ENCODE results near the gene SLC35F5.
"Not testable (repeated sequence)": the region's sequence is repeated elsewhere in the genome, so short reads cannot be mapped to it uniquely, and the experiment has no call there.

SLC35F5 gene

DNA sequence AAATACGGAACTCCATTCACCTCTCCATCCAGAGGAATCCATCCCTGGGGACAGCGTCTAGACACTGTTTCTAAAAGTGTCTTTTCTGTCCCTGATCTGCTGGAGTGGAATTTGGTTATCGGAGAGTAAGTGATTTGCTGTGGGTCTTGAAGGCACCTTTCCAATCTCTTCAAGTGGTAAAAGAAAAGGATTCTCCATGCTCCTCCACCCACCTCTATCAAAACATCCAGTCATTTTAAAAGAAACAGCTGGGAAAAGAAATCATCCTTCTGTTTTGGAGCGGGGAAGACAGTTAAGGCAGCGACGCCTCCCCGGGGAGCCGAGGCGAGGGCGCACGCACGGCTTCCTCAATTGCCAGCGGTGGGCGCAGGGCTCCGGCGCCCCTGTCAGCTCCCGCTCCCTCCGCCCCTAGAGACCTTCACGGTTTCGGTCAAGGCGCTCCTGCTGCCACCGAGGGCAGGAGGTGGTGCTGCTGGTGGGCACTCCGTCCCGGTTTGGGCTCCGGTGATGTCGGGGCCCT lies 547 bp downstream of the SLC35F5 start:
- peak; percentile 54 to 69 for DNase-seq

DNA sequence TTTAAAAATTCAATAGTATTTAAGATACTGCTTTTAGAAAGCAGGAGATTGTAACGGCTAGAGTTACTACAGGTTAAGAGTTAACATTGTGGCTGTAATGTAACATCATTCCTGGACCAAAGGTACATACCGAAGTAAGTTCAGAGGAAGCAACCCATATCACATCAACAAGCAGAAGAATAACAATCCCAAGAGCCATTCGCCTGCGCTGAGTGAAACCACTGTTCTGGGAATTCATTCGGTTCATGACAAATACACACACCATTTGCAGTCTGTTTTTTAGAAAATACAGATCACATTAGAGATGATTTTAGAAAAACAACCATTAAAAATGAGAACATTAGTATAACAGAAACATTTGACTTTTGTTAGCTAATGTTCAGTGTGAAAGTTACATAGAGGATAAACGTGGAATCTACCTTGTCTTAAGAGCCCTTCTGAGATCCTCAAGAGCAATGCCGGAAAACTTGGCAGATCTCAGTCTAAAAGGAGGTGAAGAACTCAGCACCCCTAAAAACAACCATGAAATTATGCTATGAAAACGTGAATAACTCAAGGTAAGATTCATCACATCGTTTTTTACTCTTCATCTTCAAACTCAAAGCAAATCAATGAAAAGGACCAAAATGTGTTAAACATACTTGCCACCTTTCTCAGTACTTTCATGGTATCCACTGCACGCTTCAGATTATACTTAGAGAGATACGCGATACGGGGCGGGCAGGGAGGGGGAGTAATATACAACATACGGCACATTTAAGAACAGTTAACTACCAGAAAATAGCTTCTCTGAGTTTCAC lies 1.2 kb downstream of the SLC35F5 start:
- DNase-seq, result peak in 1 of 2 experiments; percentile 40

DNA sequence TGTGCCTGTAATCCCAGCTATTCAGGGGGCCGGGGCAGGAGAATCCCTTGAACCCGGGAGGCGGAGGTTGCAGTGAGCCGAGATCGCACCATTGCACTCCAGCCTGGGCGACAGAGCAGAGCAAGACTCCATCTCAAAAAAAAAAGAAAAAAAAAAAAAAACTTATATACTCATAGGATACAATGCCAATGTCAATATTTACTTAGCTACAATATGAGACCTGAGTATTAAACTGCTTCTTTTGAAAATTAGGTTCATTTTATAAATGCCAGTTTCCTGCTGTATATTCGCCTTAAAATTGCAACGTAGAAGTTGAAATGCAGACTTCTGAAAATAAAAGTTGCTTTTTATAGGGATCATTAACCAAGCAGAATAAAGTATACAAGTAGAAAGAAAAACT lies 2.3 kb downstream of the SLC35F5 start:
- no peak for DNase-seq

DNA sequence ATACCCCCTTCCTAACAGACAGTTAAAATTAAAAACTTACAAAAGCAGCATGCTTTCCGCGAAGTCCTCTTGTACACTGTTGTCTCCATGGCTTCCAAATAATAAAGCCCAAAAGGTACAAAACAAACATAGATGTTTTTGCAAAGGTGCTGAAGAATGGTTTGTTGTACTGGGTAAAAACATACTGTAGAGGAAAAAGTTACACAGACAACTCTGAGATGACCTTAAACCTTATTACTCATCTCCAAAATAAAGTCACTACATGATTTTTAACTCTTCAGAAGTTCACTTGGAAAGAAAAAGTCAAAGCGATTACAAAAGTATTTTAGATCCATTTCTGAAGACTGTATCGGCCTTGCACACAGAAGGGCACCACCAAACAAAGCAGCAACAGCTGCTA lies 6.1 kb downstream of the SLC35F5 start:
- no peak for DNase-seq

DNA sequence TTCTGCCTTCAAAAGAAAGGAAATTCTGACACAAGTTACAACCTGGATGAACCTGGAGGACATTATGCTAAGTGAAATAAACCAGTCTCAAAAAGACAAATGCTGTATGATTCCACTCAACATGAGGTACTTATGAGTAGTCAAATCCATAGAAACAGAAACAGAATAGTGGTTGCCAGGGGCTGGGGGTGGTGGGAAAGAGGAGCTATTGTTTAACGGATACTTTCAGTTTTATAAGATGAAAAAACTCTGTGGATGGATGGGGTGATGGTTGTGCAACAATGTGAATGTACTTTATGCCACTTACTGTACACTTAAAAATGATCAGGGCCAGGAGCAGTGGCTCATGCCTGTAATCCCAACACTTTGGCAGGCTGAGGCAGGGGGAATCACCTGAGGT lies 15.4 kb downstream of the SLC35F5 start:
- no peak for DNase-seq

DNA sequence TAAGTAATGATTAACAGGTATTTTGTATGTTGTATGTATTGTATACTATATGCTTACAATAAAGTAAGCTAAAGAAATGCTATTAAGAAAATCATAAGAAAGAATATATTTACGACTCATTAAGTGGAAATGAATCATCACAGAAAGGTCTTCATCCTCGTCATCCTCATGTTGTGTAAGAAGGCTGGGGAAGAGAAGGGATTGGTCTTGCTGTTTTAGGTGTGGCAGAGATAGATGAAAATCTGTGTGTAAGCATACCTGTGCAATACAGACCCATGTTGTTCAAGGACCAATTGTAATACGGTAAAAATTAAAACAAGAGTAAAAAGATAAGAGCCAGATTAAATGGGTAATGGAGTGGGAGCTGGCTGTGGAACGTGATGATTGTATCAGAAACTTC lies 16.6 kb downstream of the SLC35F5 start:
- no peak for DNase-seq

DNA sequence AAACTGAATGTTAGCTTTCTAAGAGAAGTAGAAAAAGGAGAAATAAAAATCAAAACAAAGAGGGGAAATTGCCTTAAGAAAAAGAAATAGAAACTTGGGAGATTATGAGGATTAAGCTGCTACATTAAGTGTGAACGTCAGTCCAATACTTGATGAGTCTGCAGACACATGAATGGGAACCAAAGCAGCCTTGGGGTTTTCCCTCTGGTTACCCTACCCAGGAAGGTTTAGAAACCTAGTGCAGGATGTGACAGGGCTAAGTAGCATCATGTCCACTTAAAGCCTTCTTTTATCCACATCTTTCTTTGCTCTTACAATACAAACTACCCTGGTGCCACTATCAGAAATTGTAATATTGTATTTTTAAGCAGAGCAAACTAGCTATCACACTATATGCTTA lies 22.3 kb downstream of the SLC35F5 start:
- DNase-seq, result no peak

DNA sequence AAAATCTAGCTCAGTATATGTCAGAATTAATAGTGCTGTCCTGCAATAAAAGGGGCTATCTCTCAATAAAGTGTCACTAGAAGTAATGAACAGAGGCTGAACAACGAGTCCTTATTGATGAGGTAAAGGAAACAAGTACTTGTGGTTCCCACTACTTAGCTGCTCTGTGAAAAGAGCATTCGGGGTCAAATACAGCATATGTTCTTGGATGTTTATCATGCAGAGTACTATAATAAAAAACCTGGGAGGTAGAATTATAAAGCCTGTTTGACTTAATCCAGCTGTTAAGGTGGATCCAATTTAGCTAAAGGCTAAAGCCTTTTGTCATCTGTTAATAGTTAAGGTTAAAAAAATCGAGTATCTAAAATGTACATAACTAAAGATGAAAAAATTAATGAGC lies 32.4 kb downstream of the SLC35F5 start:
- DNase-seq, result no peak

DNA sequence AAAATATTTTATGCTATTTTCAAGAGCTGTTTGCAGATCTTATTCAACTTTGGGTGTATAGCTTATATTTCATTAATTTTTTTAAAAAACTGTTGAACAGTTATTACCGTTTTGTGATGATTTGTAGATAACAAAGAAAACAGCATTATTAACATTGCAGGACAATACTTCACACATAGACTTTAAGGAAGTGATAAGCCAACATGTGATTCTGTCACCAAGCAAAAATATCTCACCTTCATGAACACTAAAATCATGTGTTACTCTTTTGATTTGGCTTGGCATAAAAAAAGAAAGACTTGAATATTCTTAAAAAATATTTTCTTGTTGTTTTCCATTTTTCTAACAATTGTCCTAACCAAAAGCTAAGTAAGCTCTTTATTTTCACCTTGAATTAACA lies 33.0 kb downstream of the SLC35F5 start:
- no peak for DNase-seq

DNA sequence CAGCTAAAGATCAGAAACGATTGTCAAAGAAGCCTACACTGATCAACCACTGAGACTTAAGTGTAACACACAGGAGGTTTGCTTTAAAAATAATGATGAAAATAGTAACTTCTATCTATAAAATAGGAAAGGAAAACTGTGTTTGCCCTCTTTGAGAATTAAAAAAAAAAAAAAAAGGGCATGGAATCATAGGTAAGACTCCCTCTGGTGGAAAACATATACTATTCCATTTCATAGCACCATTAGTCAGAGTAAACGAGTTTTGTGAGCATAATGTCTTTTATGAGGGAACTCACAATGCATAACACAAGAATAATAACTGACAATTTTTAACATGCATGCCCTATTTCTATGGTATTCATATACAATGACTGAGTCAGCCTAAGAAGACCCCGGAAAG lies 36.3 kb downstream of the SLC35F5 start:
- peak; percentile 56 to 58 for DNase-seq

DNA sequence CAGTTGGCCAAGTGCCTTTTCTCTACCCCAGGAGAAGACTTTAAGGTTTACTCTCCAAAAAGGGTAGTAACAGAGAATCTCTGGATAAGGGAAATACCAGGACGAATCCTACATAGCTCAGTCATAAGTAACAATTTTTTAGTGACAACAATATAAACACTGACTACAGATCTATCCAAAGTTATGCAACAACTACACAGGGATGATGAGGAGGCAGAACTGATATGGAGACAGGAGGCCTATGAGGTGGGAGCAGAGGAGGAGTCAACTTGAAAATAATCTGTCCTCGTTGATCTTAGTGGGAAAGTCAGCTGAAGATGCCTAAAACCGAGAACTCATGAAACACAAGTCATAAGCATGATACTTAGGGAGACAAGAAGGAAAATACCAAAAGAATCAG lies 40.2 kb downstream of the SLC35F5 start:
- no peak for DNase-seq

DNA sequence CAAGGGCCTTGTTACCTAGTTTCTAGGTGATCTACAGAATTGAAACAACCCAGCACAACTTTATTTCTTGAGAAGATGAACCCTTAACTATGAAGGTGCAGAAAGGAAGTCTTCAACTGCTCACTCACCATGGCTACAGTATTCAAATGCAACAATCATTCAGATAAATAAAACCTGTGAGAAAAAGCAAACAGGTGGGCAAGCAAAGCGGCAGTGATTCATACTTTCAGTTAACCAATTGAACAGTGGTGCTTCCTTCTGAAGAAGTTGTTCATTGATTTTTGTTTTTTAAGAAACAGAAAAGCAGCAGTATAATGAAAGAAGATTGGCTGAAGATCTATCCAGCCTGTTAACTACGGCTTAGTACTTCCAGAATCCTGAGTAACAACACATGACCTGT lies 43.5 kb downstream of the SLC35F5 start:
- DNase-seq, result no peak

DNA sequence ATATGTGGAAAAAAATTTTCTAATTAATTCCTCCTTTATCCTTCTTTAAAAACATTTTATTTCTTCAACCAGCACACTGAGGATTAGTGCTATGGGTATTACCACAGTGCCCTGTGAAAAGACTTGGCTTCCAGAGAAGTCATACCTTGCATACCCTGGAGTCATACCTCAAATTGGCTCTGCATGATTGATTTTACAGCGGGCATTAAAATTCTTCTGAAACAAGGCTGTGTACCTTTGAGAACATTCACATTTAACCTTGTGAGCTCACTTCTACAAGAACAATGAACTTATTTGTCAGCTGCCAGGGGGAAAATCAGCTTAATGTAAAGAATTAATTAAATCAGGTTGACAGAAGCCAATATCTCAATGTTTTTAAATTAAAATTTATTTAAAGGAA lies 44.6 kb downstream of the SLC35F5 start:
- no peak for DNase-seq

DNA sequence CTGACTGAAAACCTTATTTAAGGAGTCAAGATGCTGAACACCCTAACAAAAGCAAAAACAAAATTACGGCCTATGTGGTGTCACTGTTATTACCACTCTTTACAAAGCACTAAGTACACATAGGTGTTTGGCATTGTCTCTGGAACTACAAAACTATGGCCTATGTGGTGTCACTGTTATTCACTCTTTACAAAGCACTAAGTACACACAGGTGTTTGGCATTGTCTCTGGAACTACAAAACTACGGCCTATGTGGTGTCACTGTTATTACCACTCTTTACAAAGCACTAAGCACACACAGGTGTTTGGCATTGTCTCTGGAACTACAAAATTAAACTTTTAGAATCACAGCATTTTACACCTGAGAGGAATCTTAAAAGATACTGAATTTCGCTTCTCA lies 47.4 kb downstream of the SLC35F5 start:
- no peak for DNase-seq

DNA sequence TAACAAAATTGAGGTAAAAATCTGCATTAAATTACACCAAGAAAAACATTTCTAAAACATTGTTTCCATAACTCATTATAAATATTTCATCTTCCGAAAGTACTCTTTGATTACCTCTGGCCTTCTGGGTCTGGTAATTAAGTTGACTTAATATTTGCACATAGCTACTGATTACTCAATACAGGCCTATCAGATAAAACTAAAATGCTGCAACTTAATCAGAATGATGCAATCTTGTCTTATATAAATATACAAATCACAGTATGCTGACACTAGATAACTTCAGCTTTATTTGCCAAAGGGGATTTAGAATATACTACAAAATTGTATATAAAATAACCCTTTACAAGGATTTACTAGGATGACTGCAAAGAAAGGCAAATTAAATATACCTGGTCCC lies 49.3 kb downstream of the SLC35F5 start:
- no peak for DNase-seq

DNA sequence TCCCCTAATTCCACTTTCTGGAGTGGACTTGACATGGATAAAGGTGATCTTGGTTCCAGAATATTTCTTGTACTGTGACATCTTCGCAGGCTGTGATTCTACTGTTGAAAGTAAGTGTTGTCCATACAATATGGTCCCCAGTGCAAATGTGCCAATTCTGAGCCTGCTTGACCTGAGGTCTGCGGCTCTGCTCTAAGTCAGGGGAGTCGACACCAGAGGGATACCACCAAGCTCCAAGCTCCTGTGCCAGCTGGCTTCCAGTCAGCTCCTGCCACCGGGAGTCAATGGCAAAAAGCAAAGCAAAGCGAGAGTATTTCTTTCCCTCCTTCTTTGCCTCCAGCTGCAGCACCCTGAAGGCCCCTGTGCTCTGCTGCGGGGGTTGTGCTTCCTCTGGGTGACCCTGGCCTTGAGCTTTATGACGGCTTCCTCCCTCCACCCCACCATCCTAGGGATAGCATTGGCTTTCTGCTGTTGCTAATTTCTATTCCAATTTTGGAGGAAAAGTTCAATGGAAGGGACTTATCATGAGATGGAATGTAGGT lies 50.4 kb downstream of the SLC35F5 start:
- no peak for DNase-seq

DNA sequence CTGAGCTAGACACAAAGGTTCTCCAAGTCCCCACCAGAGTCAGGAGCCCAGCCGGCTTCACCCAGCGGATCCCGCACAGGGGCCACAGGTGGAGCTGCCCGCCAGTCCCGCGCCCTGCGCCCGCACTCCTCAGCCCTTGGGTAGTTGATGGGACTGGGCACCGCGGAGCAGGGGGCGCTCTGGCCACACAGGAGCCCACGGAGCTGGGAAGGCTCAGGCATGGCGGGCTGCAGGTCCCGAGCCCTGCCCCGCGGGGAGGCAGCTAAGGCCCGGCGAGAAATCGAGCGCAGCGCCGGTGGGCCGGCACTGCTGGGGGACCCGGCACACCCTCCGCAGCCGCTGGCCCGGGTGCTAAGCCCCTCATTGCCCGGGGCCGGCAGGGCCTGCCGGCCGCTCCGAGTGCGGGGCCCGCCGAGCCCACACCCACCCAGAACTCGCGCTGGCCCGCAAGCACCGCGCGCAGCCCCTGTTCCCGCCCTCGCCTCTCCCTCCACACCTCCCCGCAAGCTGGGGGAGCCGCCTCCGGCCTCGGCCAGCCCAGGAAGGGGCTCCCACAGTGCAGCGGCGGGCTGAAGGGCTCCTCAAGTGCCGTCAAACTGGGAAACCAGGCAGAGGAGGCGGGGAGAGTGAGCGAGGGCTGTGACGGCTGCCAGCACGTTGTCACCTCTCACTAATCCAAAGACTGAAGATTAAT lies 52.0 kb downstream of the SLC35F5 start:
- not testable (repeated sequence) for DNase-seq

DNA sequence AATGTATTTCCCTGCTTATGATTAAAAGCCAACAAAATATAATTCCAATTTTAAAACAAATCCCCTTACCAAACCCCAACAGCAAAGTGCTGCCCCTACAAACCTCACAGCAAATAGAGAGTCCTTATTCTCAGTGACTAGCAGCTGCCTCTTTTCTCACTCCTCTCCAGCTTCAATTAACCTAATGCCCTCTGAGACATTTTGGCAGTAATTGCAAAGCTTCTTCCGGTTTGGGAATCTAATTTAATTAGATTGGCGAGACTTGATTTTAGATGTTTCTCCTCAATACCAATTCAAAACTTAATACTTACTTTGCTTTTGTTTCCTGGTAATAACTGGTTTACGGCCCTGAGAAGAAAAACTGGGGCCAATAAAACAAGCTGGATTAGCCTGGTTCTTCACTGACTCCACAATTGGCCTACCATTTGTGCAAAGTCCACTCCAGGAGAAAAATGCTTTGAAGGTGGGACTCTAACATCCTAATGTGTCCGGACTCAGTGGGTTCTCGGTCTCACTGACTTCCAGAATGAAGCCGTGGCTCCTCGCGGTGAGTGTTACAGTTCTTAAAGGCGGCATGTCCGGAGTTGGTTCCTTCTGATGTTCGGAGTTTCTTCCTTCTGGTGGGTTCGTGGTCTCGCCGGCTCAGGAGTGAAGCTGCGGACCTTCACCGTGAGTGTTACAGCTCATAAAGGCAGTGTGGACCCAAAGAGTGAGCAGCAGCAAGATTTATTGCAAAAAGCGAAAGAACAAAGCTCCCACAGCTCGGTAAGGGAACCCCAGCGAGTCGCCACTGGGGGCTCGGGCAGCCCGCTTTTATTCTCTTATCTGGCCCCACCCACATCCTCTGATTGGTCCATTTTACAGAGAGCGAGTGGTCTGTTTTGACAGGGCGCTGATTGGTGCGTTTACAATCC lies 52.8 kb downstream of the SLC35F5 start:
- DNase-seq, result no peak

DNA sequence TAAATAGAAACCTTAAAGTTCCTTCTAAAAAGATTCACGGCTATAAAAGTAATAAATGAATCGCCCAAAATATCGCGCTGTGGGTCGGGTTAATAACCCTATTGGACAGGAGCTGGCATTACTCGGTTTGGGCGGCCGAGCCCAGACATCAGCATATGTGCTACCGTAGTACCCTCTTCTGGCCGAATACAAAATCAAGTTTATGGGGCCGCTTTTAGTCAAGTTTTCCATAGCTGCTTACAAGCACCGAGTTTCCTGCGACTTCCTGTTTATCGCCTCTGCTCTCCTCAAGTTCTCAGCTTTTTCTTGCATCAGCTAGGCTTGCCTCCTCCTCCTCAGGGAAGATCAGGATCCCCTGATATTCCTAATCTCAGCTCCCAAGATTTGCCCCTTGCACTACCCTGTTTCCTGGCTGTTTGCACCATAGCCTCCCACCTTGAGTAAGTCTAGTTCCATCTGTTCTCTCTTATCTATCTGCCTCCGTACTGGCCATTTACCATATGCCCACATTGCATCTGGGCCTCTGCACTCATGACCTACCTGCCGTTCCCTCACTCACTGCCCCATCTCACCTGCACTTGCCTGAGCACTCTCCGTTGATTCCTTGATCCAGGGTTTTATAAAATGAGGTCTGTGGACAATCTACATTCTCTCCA lies 56.1 kb downstream of the SLC35F5 start:
- DNase-seq, result peak in 1 of 2 experiments; percentile 13

DNA sequence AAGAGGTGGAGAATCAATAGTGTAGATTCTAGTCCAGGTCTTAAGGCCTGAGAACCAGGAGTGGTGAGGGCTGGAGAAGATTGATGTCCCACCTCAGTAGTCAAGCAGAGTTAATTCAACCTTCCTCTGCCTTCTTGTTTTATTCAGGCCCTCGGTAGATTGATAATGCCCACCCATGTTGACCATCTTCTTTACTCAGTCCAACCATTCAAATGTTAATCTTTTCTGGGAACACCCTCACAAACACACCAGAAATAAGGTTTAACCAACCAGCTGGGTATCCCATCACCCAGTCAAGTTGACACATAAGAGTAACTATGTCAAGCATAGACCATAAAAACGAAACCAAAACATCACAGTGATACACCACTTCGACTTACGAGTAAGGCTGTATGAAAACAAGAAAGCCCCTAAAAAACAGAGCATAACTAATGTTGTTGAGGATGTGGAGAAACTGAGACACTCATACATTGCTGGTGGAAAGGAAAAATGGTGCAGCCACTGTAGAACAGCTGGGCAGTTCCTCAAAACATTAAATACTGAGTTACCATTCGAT lies 57.5 kb downstream of the SLC35F5 start:
- no peak for DNase-seq

DNA sequence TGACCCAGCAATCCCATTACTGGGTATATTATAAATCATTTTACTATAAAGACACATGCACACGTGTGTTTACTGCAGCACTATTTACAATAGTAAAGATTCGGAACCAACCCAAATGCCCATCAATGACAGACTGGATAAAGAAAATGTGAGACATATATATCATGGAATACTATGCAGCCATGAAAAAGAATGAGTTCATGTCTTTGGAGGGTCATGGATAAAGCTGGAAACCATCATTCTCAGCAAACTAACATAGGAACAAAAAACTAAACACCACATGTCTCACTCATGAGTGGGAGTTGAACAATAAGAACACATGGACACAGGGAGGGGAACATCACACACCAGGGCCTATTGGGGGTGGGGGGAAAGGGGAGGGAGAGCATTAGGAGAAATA lies 58.2 kb downstream of the SLC35F5 start:
- DNase-seq, result not testable (repeated sequence)

DNA sequence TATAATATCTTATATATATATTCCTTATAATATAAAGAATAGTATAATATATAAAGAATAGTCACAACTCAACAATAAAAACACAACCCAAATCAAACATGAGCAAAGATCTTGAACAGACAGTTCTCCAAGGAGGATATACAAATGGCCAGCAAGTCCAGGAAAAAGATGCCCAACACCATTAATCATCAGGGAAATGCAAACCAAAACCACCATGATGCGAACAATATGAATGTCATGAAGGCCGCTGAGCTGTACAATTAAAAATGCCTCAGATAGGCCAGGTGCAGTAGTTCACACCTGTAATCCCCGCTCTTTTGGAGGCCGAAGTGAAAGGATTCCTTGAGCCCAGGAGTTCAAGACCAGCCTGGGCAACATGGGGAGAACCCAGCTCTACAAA lies 58.9 kb downstream of the SLC35F5 start:
- DNase-seq, result no peak
